H1 (cell line): ENCODE measurements around the gene NR4A3. TPM values are rescaled to one million over a fixed set of nuclear protein-coding genes. Genes with fewer than 3 reads are reported as not detected.

Experiments used
- BRCA1 ChIP-seq: IDR thresholded peaks from 2 replicates; pipeline ENCODE4 v1.6.1; 2012; ENCODE audit warnings: low read depth, low read length, improper control_type of control experiment
- CHD1 ChIP-seq: IDR thresholded peaks from 2 replicates; pipeline ENCODE4 v1.6.1; 2012; ENCODE audit warnings: low read depth, low read length, improper control_type of control experiment
- CREB1 ChIP-seq: IDR thresholded peaks from 2 replicates; pipeline ENCODE4 v1.6.1; 2012; ENCODE audit warnings: inconsistent platforms
- EZH2 ChIP-seq: fragments of 200-600 bp; sonication (generic); IDR thresholded peaks from 2 replicates; pipeline ENCODE4 v1.7.1; 2012; ENCODE audit warnings: low read depth, mild to moderate bottlenecking, moderate library complexity, low read length, inconsistent platforms; ENCODE audit not compliant: severe bottlenecking
- FOSL1 ChIP-seq: IDR thresholded peaks from 2 replicates; pipeline ENCODE4 v1.6.1; 2011; ENCODE audit warnings: mild to moderate bottlenecking, low read depth, low read length, moderate library complexity; ENCODE audit not compliant: insufficient read depth
- JUND ChIP-seq: IDR thresholded peaks from 2 replicates; pipeline ENCODE4 v1.6.1; 2011; ENCODE audit warnings: mild to moderate bottlenecking, improper control_type of control experiment, low read length
- KDM1A ChIP-seq: fragments of 200-600, 300-600 bp; sonication (generic); IDR thresholded peaks from 2 replicates; pipeline ENCODE4 v1.7.1; 2016; ENCODE audit warnings: mild to moderate bottlenecking, low read length, borderline replicate concordance
- KDM4A ChIP-seq: IDR thresholded peaks from one replicate; pipeline ENCODE4 v1.7.1; 2012; ENCODE audit warnings: low read depth, mild to moderate bottlenecking, moderate library complexity, low read length, inconsistent platforms; ENCODE audit not compliant: severe bottlenecking
- POLR2A ChIP-seq, 2 experiments: IDR thresholded peaks; 1 replicate in 1 of 2; 2 replicates in 1 of 2; pipeline ENCODE4 v1.6.1; 2011; ENCODE audit warnings: low read depth in 2 of 2, low read length in 2 of 2, mild to moderate bottlenecking in 2 of 2; ENCODE audit errors: control extremely low read depth in 1 of 2
- POLR2AphosphoS5 ChIP-seq: IDR thresholded peaks from 2 replicates; pipeline ENCODE4 v1.6.1; 2011; ENCODE audit warnings: low read depth, low read length
- RAD21 ChIP-seq, 2 experiments: IDR thresholded peaks in 1 of 2; conservative IDR thresholded peaks in 1 of 2; 2 replicates each; pipeline ENCODE4 v1.6.1; 2011; ENCODE audit warnings: low read depth in 2 of 2, low read length in 2 of 2, improper control_type of control experiment in 1 of 2, inconsistent platforms in 1 of 2, mild to moderate bottlenecking in 1 of 2, moderate library complexity in 1 of 2
- RBBP5 ChIP-seq: IDR thresholded peaks from 2 replicates; pipeline ENCODE4 v1.7.1; 2012; ENCODE audit warnings: low read depth, mild to moderate bottlenecking, inconsistent platforms, low read length, moderate library complexity, borderline replicate concordance
- SIN3A ChIP-seq, 2 experiments: IDR thresholded peaks in 1 of 2; conservative IDR thresholded peaks in 1 of 2; 2 replicates each; pipeline ENCODE4 v1.6.1; 2011 to 2012; ENCODE audit warnings: low read length in 2 of 2, improper control_type of control experiment in 1 of 2, low read depth in 1 of 2, mild to moderate bottlenecking in 1 of 2
- SIX5 ChIP-seq: IDR thresholded peaks from 2 replicates; pipeline ENCODE4 v1.6.1; 2011; ENCODE audit warnings: mild to moderate bottlenecking, low read depth, low read length
- SP2 ChIP-seq: IDR thresholded peaks from 2 replicates; pipeline ENCODE4 v1.6.1; 2012; ENCODE audit warnings: mild to moderate bottlenecking, low read length, inconsistent platforms
- TAF1 ChIP-seq: IDR thresholded peaks from 2 replicates; pipeline ENCODE4 v1.6.1; 2011; ENCODE audit warnings: mild to moderate bottlenecking, low read depth, low read length
- YY1 ChIP-seq: IDR thresholded peaks from 2 replicates; pipeline ENCODE4 v1.6.1; 2011; ENCODE audit warnings: low read depth, mild to moderate bottlenecking, low read length
- ZNF274 ChIP-seq: IDR thresholded peaks from 2 replicates; pipeline ENCODE4 v1.7.0; 2012; ENCODE audit warnings: low read length, borderline replicate concordance; ENCODE audit errors: extremely low read depth
- polyA plus RNA-seq, 7 experiments: library from polyadenylated mRNA; depleted of rRNA in 3 of 7; stranded (reverse) in 5 of 7; unstranded in 2 of 7; fragments of >200 nt in 5 of 7; fragments of 200-250 nt in 2 of 7; gene quantifications; 1 replicate in 5 of 7; 2 replicates in 1 of 7; 4 replicates in 1 of 7; pipeline versions ENCODE4 v1.2.1 to v1.2.3, GENCODE V29; 2011 to 2013; ENCODE audit warnings: missing spikeins in 2 of 7, mixed read lengths in 2 of 7
- total RNA-seq: library from RNA; stranded (reverse); fragmentation: NEBNext Ultra II Directional; extraction: Animal tissue kit (Norgen Biotek cat#: 25700); gene quantifications from 2 replicates; pipeline ENCODE4 v1.2.1, GENCODE V29; 2021

NR4A3 gene
- total and polyA plus RNA-seq, 2 of the 8 experiments (the other 6 are each of a cell fraction or from before 2014, with no cell fraction given), result 0.05 to 0.30 TPM

DNA sequence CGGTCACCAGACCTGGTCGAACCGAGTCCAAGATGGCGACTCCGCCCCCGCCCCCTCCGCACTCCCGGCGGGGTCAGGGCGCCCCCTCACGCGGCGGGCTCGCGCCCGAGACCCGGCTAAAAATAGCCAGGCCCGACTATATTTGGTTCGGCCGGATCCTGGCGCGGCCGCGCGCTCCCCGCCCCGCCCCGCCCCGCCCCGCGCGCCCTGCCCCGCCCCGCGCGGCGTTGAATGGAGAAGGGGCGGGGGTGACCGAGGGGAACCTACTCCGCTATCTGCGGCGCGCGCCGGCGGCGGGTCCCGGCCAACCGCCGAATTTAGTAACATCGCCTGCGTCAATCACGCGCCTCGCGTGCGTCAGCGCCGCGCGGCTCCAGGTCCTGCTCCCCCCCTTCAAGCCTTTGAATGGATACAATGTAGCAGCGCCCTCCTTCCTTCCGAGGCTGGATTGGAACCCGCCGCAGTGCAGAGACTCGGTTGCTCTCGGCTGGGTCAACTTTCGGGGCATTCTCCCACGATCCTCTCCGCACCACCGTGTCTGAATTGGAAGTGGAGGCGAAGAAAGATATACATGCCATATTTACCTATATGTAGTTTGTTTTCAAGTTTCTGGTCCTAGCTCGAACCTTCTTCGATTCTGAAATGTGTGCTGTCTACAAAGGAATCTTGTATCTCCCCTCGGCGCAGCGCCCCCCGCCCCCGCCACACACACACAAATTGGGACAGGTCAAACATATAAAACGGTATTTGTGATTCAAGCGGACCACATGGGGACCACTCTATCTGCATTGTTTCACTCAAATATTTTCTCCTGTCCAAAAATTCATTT lies 1.6 kb upstream of the NR4A3 start (continued):
- no peak for TF ChIP-seq BRCA1
- TF ChIP-seq SP2, result no peak
- TF ChIP-seq KDM1A, result peak; percentile 83; the same call in 1 of the 2 replicates
- no peak for TF ChIP-seq EZH2
- 0 out of 4 replicates have a peak, but pooled peaks of 1 of the 2 experiments have one; percentile 11 for TF ChIP-seq RAD21 (IDR thresholded peaks at IDR 0.05 in 1 of 2, conservative IDR thresholded peaks at IDR 0.05 in 1 of 2; ENCODE audit: low read depth in 2 of 2, low read length in 2 of 2)
- TF ChIP-seq RBBP5, result 0 out of 2 replicates have a peak, but pooled peaks have one; percentile 26
- TF ChIP-seq JUND, result peak; percentile 11; the same call in 1 of the 2 replicates
- TF ChIP-seq CHD1, result no peak
- TF ChIP-seq TAF1, result 0 out of 2 replicates have a peak, but pooled peaks have one; percentile 65
- TF ChIP-seq SIN3A (conservative IDR thresholded peaks at IDR 0.05 in 1 of 2, IDR thresholded peaks at IDR 0.05 in 1 of 2; ENCODE audit: low read depth in 1 of 2, low read length in 2 of 2), result peak in 1 of 2 experiments; percentile 48; a peak in 1 of 4 replicates
- TF ChIP-seq KDM4A, result no peak
- TF ChIP-seq POLR2AphosphoS5, result peak; percentile 20; the same call in 1 of the 2 replicates
- no peak for TF ChIP-seq SIX5
- TF ChIP-seq ZNF274, result no peak
- TF ChIP-seq POLR2A (IDR thresholded peaks at IDR 0.05; ENCODE audit: control extremely low read depth in 1 of 2, low read depth in 2 of 2, low read length in 2 of 2), result peak in 1 of 2 experiments; percentile 83; a peak in 2 of 3 replicates
- peak; percentile 97 for TF ChIP-seq CREB1
- peak; percentile 63; the same call in 1 of the 2 replicates for TF ChIP-seq FOSL1
- TF ChIP-seq YY1, result peak; percentile 94
- TF ChIP-seq, all 59 proteins: peak for 18
